SU-DHL-6 (cell line): Measurements from ENCODE around the gene ADD2.

Experiments
- H2AFZ ChIP-seq: fragments of 200-600 bp; sonication (generic); 2 replicates; pipeline ENCODE4 v1.6.1; 2014; ENCODE audit warnings: low read depth, mild to moderate bottlenecking, moderate library complexity, mixed read lengths, antibody characterized with exemption, low read length; ENCODE audit not compliant: severe bottlenecking
- H3F3A ChIP-seq: fragments of 200-600 bp; shearing (Covaris generic); 2 replicates; pipeline ENCODE4 v1.6.0; 2016; ENCODE audit warnings: antibody characterized with exemption, mild to moderate bottlenecking; ENCODE audit not compliant: insufficient read depth
- H3K27ac ChIP-seq: fragments of 200-600 bp; sonication (generic); 2 replicates; pipeline ENCODE4 v1.5.1; 2016; ENCODE audit warnings: low read depth, mild to moderate bottlenecking, low read length, moderate library complexity, mixed read lengths
- H3K27me3 ChIP-seq: fragments of 200-600 bp; sonication (generic), shearing (Covaris generic); 2 replicates; pipeline ENCODE4 v1.6.0; 2014; ENCODE audit warnings: mild to moderate bottlenecking, low read length
- H3K36me3 ChIP-seq: fragments of 200-600 bp; sonication (generic); 2 replicates; pipeline ENCODE4 v1.6.1; 2014; ENCODE audit warnings: mild to moderate bottlenecking, low read length, mixed read lengths
- H3K4me2 ChIP-seq: fragments of 300-600, 200-600 bp; shearing (Covaris generic), sonication (generic); 2 replicates; pipeline ENCODE4 v1.6.0; 2014; ENCODE audit warnings: low read length, low read depth, mild to moderate bottlenecking; ENCODE audit not compliant: poor library complexity, severe bottlenecking
- H3K4me3 ChIP-seq: fragments of 200-600 bp; sonication (generic); 2 replicates; pipeline ENCODE4 v1.5.1; 2014; ENCODE audit warnings: antibody characterized with exemption, low read length, mild to moderate bottlenecking, mixed read lengths; ENCODE audit not compliant: insufficient read depth, poor library complexity, severe bottlenecking
- H3K79me2 ChIP-seq: fragments of 200-600 bp; sonication (generic); 2 replicates; pipeline ENCODE4 v1.6.1; 2014; ENCODE audit warnings: mild to moderate bottlenecking, low read length, moderate library complexity; ENCODE audit not compliant: insufficient read depth
- H3K9ac ChIP-seq: fragments of 200-600 bp; sonication (generic); 2 replicates; pipeline ENCODE4 v1.7.0; 2014; ENCODE audit warnings: mild to moderate bottlenecking, low read length
- H3K9me2 ChIP-seq: fragments of 200-600 bp; sonication (generic); replicated peaks from 2 replicates; pipeline ENCODE4 v1.6.1; 2014; ENCODE audit warnings: low read length; ENCODE audit not compliant: insufficient read depth
- H3K9me3 ChIP-seq: fragments of 200-600 bp; sonication (generic); 2 replicates; pipeline ENCODE4 v1.6.1; 2014; ENCODE audit warnings: low read length, mixed read lengths; ENCODE audit not compliant: insufficient read depth
- H4K20me1 ChIP-seq: fragments of 200-600 bp; sonication (generic); 2 replicates; pipeline ENCODE4 v1.6.1; 2014; ENCODE audit warnings: low read depth, mild to moderate bottlenecking, antibody characterized with exemption, low read length, moderate library complexity, mixed read lengths
- EZH2phosphoT487 ChIP-seq: fragments of 200-600 bp; sonication (generic), shearing (Covaris generic); conservative IDR thresholded peaks from 2 replicates; pipeline ENCODE4 v1.6.1; 2018; ENCODE audit warnings: mild to moderate bottlenecking, antibody characterized with exemption, low read length, moderate library complexity, mixed read lengths
- TF ChIP-seq, protein P1 (sequence below): fragments of 200-600 bp; sonication (generic); IDR thresholded peaks from one replicate; pipeline ENCODE4 v1.5.1; 2017; ENCODE audit warnings: antibody characterized with exemption, mild to moderate bottlenecking, low read length, moderate library complexity; ENCODE audit not compliant: insufficient read depth, poor library complexity, severe bottlenecking

ADD2 gene

DNA sequence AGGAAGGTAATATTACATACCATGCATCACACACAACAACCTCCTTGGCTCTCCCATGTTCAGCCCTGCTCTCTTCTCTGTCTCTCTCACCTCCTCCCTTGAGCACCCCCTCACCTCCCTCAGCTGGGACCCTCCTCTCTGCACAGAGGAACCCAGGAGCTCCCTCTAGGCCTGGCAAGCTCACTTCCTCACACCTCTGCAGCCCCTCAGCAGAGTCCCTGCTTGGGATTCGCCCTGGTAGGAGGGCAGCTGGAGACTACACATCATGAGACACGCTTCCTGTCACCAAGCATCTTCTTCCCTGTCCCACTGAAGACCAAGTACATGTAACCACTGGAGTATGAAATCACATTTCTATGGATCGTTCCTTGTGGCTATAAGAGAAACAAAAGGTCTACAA lies 51.0 kb downstream of the ADD2 start:
- Histone ChIP-seq H3K4me3 (no peak overlapping the region), H3K9me2 (no peaks in the 10 kb centered on the region; the same call in 1 of the 2 replicates), H3K9ac (no peak overlapping the region), H3K79me2 (no peaks in the 10 kb centered on the region), H3K27ac (no peak overlapping the region), H3F3A (no peaks in the 10 kb centered on the region), H2AFZ (no peak overlapping the region), H3K36me3 (no peaks in the 10 kb centered on the region), H3K9me3 (no peaks in the 10 kb centered on the region), H3K4me2 (no peak overlapping the region), H3K27me3 (no peaks in the 10 kb centered on the region), H4K20me1 (no peaks in the 10 kb centered on the region)
- no peak for TF ChIP-seq EZH2phosphoT487
- TF ChIP-seq, protein P1, sequence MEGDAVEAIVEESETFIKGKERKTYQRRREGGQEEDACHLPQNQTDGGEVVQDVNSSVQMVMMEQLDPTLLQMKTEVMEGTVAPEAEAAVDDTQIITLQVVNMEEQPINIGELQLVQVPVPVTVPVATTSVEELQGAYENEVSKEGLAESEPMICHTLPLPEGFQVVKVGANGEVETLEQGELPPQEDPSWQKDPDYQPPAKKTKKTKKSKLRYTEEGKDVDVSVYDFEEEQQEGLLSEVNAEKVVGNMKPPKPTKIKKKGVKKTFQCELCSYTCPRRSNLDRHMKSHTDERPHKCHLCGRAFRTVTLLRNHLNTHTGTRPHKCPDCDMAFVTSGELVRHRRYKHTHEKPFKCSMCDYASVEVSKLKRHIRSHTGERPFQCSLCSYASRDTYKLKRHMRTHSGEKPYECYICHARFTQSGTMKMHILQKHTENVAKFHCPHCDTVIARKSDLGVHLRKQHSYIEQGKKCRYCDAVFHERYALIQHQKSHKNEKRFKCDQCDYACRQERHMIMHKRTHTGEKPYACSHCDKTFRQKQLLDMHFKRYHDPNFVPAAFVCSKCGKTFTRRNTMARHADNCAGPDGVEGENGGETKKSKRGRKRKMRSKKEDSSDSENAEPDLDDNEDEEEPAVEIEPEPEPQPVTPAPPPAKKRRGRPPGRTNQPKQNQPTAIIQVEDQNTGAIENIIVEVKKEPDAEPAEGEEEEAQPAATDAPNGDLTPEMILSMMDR = no peak

DNA sequence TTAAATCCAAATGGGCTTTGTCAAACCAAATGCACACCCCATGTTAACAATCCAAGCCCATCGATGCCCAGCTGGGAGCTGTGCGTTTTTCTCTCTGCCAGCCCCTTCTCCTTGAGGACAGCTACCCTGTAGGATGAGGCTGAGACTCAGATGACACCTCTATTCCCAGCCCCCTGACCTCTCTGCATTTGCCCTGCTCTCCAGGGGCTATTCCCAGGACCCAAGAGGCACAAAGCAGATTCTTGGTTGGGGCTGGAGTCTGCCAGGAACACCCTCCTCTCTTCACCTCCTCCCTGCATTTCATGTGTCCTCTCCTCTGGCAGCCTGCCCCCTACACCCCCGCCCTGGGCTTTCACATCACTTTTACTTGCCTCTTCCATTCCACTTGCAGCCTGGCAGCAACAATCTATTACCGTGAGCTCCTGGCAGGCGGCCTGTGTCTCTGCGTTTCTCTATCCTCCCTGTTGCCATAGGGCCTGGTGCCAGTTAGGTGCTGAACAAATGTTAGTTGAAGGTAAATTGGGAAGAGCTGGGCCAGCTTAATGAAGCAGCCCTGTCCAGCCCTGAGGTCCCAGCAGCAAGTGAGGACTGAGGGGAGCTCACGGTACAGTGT lies 51.8 kb downstream of the ADD2 start:
- no peak overlapping the region for H3K4me2 ChIP-seq
- H3K4me3 ChIP-seq = no peak overlapping the region
- no peaks in the 10 kb centered on the region for H3K9me2 ChIP-seq
- H3K79me2 ChIP-seq = no peaks in the 10 kb centered on the region
- no peaks in the 10 kb centered on the region for H3K27me3 ChIP-seq
- H2AFZ ChIP-seq = no peak overlapping the region
- no peaks in the 10 kb centered on the region for H3K9me3 ChIP-seq
- H3K9ac ChIP-seq = no peak overlapping the region
- no peaks in the 10 kb centered on the region for H3F3A ChIP-seq
- no peak overlapping the region for H3K27ac ChIP-seq
- no peaks in the 10 kb centered on the region for H4K20me1 ChIP-seq
- no peak for TF ChIP-seq EZH2phosphoT487
- TF ChIP-seq, protein P1 = no peak
- H3K36me3 ChIP-seq = no peaks in the 10 kb centered on the region

DNA sequence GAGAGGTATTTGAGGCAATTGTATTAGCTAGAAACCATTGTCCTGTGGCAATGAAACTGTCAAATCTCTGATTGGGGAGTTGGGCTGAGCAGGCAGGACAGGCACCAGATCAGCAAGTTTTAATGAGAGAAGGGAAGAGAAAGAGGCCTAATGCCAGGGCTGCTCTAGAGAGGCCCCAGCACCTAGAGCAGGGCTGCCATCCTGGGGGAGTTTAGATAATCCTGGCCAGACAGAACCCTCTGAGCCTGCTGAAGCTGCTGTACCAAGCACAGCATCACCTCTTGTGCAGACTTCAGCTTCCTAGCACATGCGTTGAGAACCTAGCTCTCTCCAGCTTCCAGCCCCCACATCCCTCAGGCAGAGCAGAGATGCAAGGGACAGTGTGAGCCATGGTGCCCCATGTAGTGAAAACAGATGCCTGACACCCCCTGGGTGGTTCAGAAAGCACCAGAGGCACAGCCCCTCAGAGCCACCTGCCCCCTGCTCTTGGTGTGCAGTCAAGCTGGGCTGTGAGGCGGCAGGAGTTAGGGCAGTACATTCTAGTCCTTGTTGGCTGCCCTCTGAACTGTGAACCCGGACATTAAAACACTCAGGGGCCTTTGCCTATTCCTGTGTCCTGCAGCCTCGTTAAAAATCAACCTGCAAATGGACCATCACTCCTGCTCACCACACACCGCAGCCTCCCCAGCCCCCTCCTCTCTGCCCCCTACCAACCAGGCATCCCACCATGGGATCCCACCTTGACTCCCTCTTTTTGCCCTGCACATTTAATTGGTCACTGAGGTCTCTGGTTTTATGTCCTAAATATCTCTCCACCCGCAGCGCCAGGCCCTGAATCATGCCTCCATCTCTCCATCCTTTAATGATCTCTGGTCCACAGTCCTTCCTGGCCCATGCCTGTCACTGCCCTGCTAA lies 52.7 kb downstream of the ADD2 start:
- H4K20me1 ChIP-seq = no peaks in the 10 kb centered on the region
- no peaks in the 10 kb centered on the region for H3F3A ChIP-seq
- H3K27me3 ChIP-seq = no peaks in the 10 kb centered on the region
- H3K9ac ChIP-seq = no peak overlapping the region
- no peaks in the 10 kb centered on the region for H3K9me3 ChIP-seq
- no peak overlapping the region for H3K4me2 ChIP-seq
- no peaks in the 10 kb centered on the region for H3K9me2 ChIP-seq
- no peaks in the 10 kb centered on the region for H3K79me2 ChIP-seq
- H3K4me3 ChIP-seq = no peak overlapping the region
- no peaks in the 10 kb centered on the region for H3K36me3 ChIP-seq
- H3K27ac ChIP-seq = no peak overlapping the region
- no peak for TF ChIP-seq EZH2phosphoT487
- TF ChIP-seq, protein P1 = no peak
- H2AFZ ChIP-seq = no peak overlapping the region
